Vagina (tissue), 2 donors: ENCODE measurements around the gene IPP. TPM values are rescaled to one million over a fixed set of nuclear protein-coding genes. Genes with fewer than 3 reads are reported as not detected.

Source experiments
- DNase-seq, 2 donors: peaks; one replicate each; pipeline ENCODE4 v3.0.0-alpha.2; 2017; ENCODE audit errors: extremely low spot score in 2 of 2
- H3K27ac ChIP-seq: fragments of 200-600 bp; sonication (generic); one replicate; pipeline ENCODE4 v1.5.1; 2019
- H3K27me3 ChIP-seq: fragments of 200-600 bp; sonication (generic); one replicate; pipeline ENCODE4 v1.5.1; 2019
- H3K36me3 ChIP-seq, 2 donors: fragments of 200-600 bp; sonication (generic); one replicate each; pipeline ENCODE4 v1.5.1; 2017 to 2019
- H3K4me1 ChIP-seq: fragments of 200-600 bp; sonication (generic); one replicate; pipeline ENCODE4 v1.5.1; 2019
- H3K4me3 ChIP-seq, 2 donors: fragments of 200-600 bp; sonication (generic); 1 replicate in 1 of 2; 2 replicates in 1 of 2; pipeline ENCODE4 v1.5.1; 2016 to 2019
- H3K9me3 ChIP-seq: fragments of 200-600 bp; sonication (generic); one replicate; pipeline ENCODE4 v1.5.1; 2019
- CTCF ChIP-seq, 3 experiments: fragments of 450-650 bp in 2 of 3; fragments of 200-600 bp in 1 of 3; sonication (generic) in 1 of 3; IDR thresholded peaks; one replicate each; pipeline ENCODE4 v1.5.1; 2017 to 2019; ENCODE audit warnings: antibody characterized with exemption in 3 of 3, mild to moderate bottlenecking in 2 of 3, moderate library complexity in 2 of 3
- POLR2A ChIP-seq, 2 donors: fragments of 450-650 bp; IDR thresholded peaks; one replicate each; pipeline ENCODE4 v1.6.1; 2017; ENCODE audit warnings: antibody characterized with exemption in 2 of 2, mild to moderate bottlenecking in 2 of 2, moderate library complexity in 2 of 2
- POLR2AphosphoS5 ChIP-seq, 2 donors: sonication (generic); formaldehyde crosslinking; IDR thresholded peaks; one replicate each; pipeline ENCODE4 v1.9.0; 2017; ENCODE audit warnings: antibody characterized with exemption in 2 of 2, mild to moderate bottlenecking in 2 of 2, low read depth in 1 of 2; ENCODE audit not compliant: insufficient read depth in 1 of 2
- intact Hi-C: fragments of 100-400 bp; cut with DNase I; formaldehyde crosslinking; loops from one replicate; pipeline ENCODE4 v1.15.1; 2023
- total RNA-seq: library from RNA; depleted of rRNA; stranded (reverse); fragments of >200 nt; gene quantifications from one replicate; pipeline ENCODE4 v1.2.3, GENCODE V29; 2016

IPP gene
- total RNA-seq, 1 donor from 2014 or later = 5.6 TPM

GRCh38 chr1:45789601-45790000, 39.1 kb upstream of the IPP start:
- H3K9me3 ChIP-seq = no peaks in the 10 kb centered on the region

GRCh38 chr1:45787905-45788304, 37.5 kb upstream of the IPP start:
- H3K27me3 ChIP-seq = no peaks in the 10 kb centered on the region
- no peak overlapping the region for H3K4me3 ChIP-seq
- H3K36me3 ChIP-seq = no peaks in the 10 kb centered on the region
- intact Hi-C loops = no loop called here
- DNase-seq = no peak
- H3K9me3 ChIP-seq = no peaks in the 10 kb centered on the region
- H3K27ac ChIP-seq = no peak overlapping the region
- TF ChIP-seq POLR2AphosphoS5 (IDR thresholded peaks at IDR 0.05; ENCODE audit: insufficient read depth in 1 of 2, low read depth in 1 of 2) = no peak
- H3K4me1 ChIP-seq = no peaks in the 10 kb centered on the region

More at GRCh38 chr1:45789601-45790000, 39.1 kb upstream of the IPP start:
- intact Hi-C loops = no loop called here
- no peak overlapping the region for H3K4me3 ChIP-seq
- no peaks in the 10 kb centered on the region for H3K4me1 ChIP-seq
- TF ChIP-seq CTCF (IDR thresholded peaks at IDR 0.05) = no peak
- no peak overlapping the region for H3K27ac ChIP-seq
- no peak for DNase-seq
- no peaks in the 10 kb centered on the region for H3K36me3 ChIP-seq
- no peaks in the 10 kb centered on the region for H3K27me3 ChIP-seq

GRCh38 chr1:45785583-45785982, 35.1 kb upstream of the IPP start:
- H3K27ac ChIP-seq = no peak overlapping the region
- no peaks in the 10 kb centered on the region for H3K27me3 ChIP-seq
- no peaks in the 10 kb centered on the region for H3K9me3 ChIP-seq
- H3K36me3 ChIP-seq = no peaks in the 10 kb centered on the region
- TF ChIP-seq POLR2A (IDR thresholded peaks at IDR 0.05) (no peak), POLR2AphosphoS5 (IDR thresholded peaks at IDR 0.05; ENCODE audit: insufficient read depth in 1 of 2, low read depth in 1 of 2) (no peak), CTCF (IDR thresholded peaks at IDR 0.05) (no peak)
- no peak for DNase-seq
- H3K4me1 ChIP-seq = no peaks in the 10 kb centered on the region
- intact Hi-C loops = no loop called here
- H3K4me3 ChIP-seq = no peak overlapping the region

GRCh38 chr1:45775794-45776193, 25.3 kb upstream of the IPP start:
- TF ChIP-seq POLR2A (IDR thresholded peaks at IDR 0.05) = no peak
- no peak for TF ChIP-seq POLR2AphosphoS5 (IDR thresholded peaks at IDR 0.05; ENCODE audit: insufficient read depth in 1 of 2, low read depth in 1 of 2)
- no peak for TF ChIP-seq CTCF (IDR thresholded peaks at IDR 0.05)
- Histone ChIP-seq H3K27ac (no peak overlapping the region), H3K4me3 (no peak overlapping the region), H3K4me1 (no peaks in the 10 kb centered on the region), H3K27me3 (no peaks in the 10 kb centered on the region), H3K9me3 (no peaks in the 10 kb centered on the region), H3K36me3 (no peaks in the 10 kb centered on the region)
- DNase-seq = no peak
- intact Hi-C loops = no loop called here

DNA sequence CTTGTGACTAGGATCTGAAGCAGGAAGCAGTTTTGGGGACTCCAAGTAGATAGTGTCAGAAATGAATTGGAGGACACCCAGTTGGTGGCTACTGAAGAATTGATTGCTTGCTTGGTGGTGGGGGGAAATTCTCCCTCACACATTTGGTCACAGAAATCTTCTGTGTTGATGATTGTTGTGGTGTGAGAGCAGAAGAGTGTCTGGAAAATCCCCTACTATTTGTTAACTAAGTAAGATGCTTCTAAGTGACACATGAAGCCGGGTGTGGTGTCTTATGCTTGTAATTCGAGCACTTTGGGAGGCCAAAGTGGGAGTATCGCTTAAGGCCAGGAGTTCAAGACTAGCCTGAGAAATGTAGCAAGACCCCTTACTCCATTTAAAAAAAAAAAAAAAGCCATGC, 22.5 kb upstream of the IPP start:
- Histone ChIP-seq H3K4me1 (no peaks in the 10 kb centered on the region), H3K27ac (no peak overlapping the region), H3K27me3 (no peaks in the 10 kb centered on the region), H3K9me3 (no peaks in the 10 kb centered on the region), H3K4me3 (no peak overlapping the region), H3K36me3 (no peaks in the 10 kb centered on the region)
- intact Hi-C loops = no loop called here
- TF ChIP-seq CTCF (IDR thresholded peaks at IDR 0.05) (no peak), POLR2A (IDR thresholded peaks at IDR 0.05) (no peak), POLR2AphosphoS5 (IDR thresholded peaks at IDR 0.05; ENCODE audit: insufficient read depth in 1 of 2, low read depth in 1 of 2) (no peak)
- no peak for DNase-seq
